ENCODE measurements around the gene MMP19. TPM values are rescaled to one million over a fixed set of nuclear protein-coding genes. Genes with fewer than 3 reads are reported as not detected.

The MMP19 gene
- total and polyA plus RNA-seq, 7 donors, result 0.66 to 4.1 (median 1.5) TPM

GRCh38 chr12:55788546-55788945 lies 54.2 kb downstream of the MMP19 start:
- Histone ChIP-seq H3K27ac (no peak overlapping the region), H3K27me3 (ENCODE audit: insufficient read depth in 3 of 3, low read length in 2 of 3) (no peaks in the 10 kb centered on the region), H3K4me1 (no peaks in the 10 kb centered on the region), H3K9me3 (no peaks in the 10 kb centered on the region), H3K36me3 (ENCODE audit: insufficient read depth in 1 of 2, low read depth in 1 of 2) (peaks cover 19 to 100% of the 10 kb centered on the region in 2 donors), H3K4me3 (no peak overlapping the region)
- intact Hi-C loops (cut with DNase I), result no loop called here
- ATAC-seq (no peak), DNase-seq (no peak)
- WGBS, 3 donors, result 90 to 93% (median 92%) methylated on average over 7 of the region's 7 CpGs
- no peak for TF ChIP-seq CTCF (IDR thresholded peaks at IDR 0.05)

Other genes starting within 250 kb of the MMP19 start
- gene OR10P1, start 206.0 kb downstream of the MMP19 start, total RNA-seq, result not detected
- not detected for gene OR10P1, start 206.0 kb downstream of the MMP19 start, polyA plus RNA-seq
- gene ITGA7, start 135.0 kb downstream of the MMP19 start, total RNA-seq, result 100 to 1,000 TPM; 297 to 433 (median 350) TPM
- gene ITGA7, start 135.0 kb downstream of the MMP19 start, polyA plus RNA-seq, result 100 to 1,000 TPM in 2 of 3 donors, 10 to 100 TPM in 1; 51.8 to 254 (median 152) TPM
- gene BLOC1S1, start 126.9 kb downstream of the MMP19 start, total RNA-seq, result 100 to 1,000 TPM; 127 to 193 (median 165) TPM
- gene BLOC1S1, start 126.9 kb downstream of the MMP19 start, polyA plus RNA-seq, result 100 to 1,000 TPM; 185 to 260 (median 228) TPM
- 10 to 100 TPM; 11.4 to 25.4 (median 16.0) TPM for gene RDH5, start 122.5 kb downstream of the MMP19 start, total RNA-seq
- 10 to 100 TPM in 2 of 3 donors, 1 to 10 TPM in 1; 7.0 to 14.0 (median 11.9) TPM for gene RDH5, start 122.5 kb downstream of the MMP19 start, polyA plus RNA-seq
- 1,000 to 10,000 TPM in 2 of 4 donors, 100 to 1,000 TPM in 2; 592 to 1,401 (median 983) TPM for gene CD63, start 113.9 kb downstream of the MMP19 start, total RNA-seq
- gene CD63, start 113.9 kb downstream of the MMP19 start, polyA plus RNA-seq, result 1,000 to 10,000 TPM; 1,147 to 2,407 (median 1,257) TPM
- 1 to 10 TPM in 3 of 4 donors, under 1 TPM in 1; 0.88 to 4.8 (median 1.4) TPM for gene GDF11, start 99.8 kb downstream of the MMP19 start, total RNA-seq
- gene GDF11, start 99.8 kb downstream of the MMP19 start, polyA plus RNA-seq, result 1 to 10 TPM in 2 of 3 donors, under 1 TPM in 1; 0.34 to 3.7 (median 2.3) TPM
- 10 to 100 TPM; 38.3 to 52.6 (median 43.0) TPM for gene SARNP, start 25.2 kb downstream of the MMP19 start, total RNA-seq
- 10 to 100 TPM; 72.6 to 98.0 (median 81.5) TPM for gene SARNP, start 25.2 kb downstream of the MMP19 start, polyA plus RNA-seq
- 10 to 100 TPM; 12.6 to 27.2 (median 15.0) TPM for gene ORMDL2, start 24.9 kb downstream of the MMP19 start, total RNA-seq
- 10 to 100 TPM; 21.6 to 68.2 (median 24.3) TPM for gene ORMDL2, start 24.9 kb downstream of the MMP19 start, polyA plus RNA-seq
- gene DNAJC14, start 13.3 kb downstream of the MMP19 start, total RNA-seq, result 10 to 100 TPM; 10.8 to 15.5 (median 12.6) TPM
- 10 to 100 TPM; 10.5 to 23.8 (median 20.1) TPM for gene DNAJC14, start 13.3 kb downstream of the MMP19 start, polyA plus RNA-seq
- 10 to 100 TPM; 14.6 to 20.6 (median 18.0) TPM for gene PYM1, start 85.0 kb upstream of the MMP19 start, total RNA-seq
- gene PYM1, start 85.0 kb upstream of the MMP19 start, polyA plus RNA-seq, result 10 to 100 TPM; 19.0 to 39.8 (median 26.1) TPM
- gene DGKA, start 88.2 kb upstream of the MMP19 start, total RNA-seq, result 1 to 10 TPM; 4.3 to 5.4 (median 4.9) TPM
- 1 to 10 TPM; 2.0 to 2.6 (median 2.0) TPM for gene DGKA, start 88.2 kb upstream of the MMP19 start, polyA plus RNA-seq
- gene PMEL, start 123.1 kb upstream of the MMP19 start, total RNA-seq, result under 1 TPM in 1 of 4 donors, not detected in 3; 0.37 TPM
- under 1 TPM; 0.14 to 0.23 (median 0.20) TPM for gene PMEL, start 123.1 kb upstream of the MMP19 start, polyA plus RNA-seq
- 10 to 100 TPM in 1 of 4 donors, 1 to 10 TPM in 3; 6.3 to 12.0 (median 7.9) TPM for gene CDK2, start 123.9 kb upstream of the MMP19 start, total RNA-seq
- 10 to 100 TPM in 2 of 3 donors, 1 to 10 TPM in 1; 5.1 to 13.9 (median 10.2) TPM for gene CDK2, start 123.9 kb upstream of the MMP19 start, polyA plus RNA-seq
- gene RAB5B, start 131.1 kb upstream of the MMP19 start, total RNA-seq, result 100 to 1,000 TPM in 2 of 4 donors, 10 to 100 TPM in 2; 92.8 to 107 (median 103) TPM
- 10 to 100 TPM; 36.8 to 83.6 (median 52.1) TPM for gene RAB5B, start 131.1 kb upstream of the MMP19 start, polyA plus RNA-seq
- gene SUOX, start 154.3 kb upstream of the MMP19 start, total RNA-seq, result 10 to 100 TPM; 12.1 to 24.6 (median 15.6) TPM
- 10 to 100 TPM; 13.8 to 25.5 (median 15.5) TPM for gene SUOX, start 154.3 kb upstream of the MMP19 start, polyA plus RNA-seq
- gene IKZF4, start 178.1 kb upstream of the MMP19 start, total RNA-seq, result 1 to 10 TPM; 5.9 to 8.2 (median 8.1) TPM
- gene IKZF4, start 178.1 kb upstream of the MMP19 start, polyA plus RNA-seq, result 1 to 10 TPM; 1.6 to 5.2 (median 2.3) TPM
- 10 to 100 TPM; 16.6 to 49.8 (median 23.6) TPM for gene RPS26, start 199.0 kb upstream of the MMP19 start, total RNA-seq
- gene RPS26, start 199.0 kb upstream of the MMP19 start, polyA plus RNA-seq, result 1,000 to 10,000 TPM in 1 of 3 donors, 100 to 1,000 TPM in 2; 712 to 1,360 (median 853) TPM
- 1 to 10 TPM in 2 of 4 donors, under 1 TPM in 2; 0.71 to 3.9 (median 1.3) TPM for gene ERBB3, start 237.2 kb upstream of the MMP19 start, total RNA-seq
- under 1 TPM; 0.13 to 0.26 (median 0.26) TPM for gene ERBB3, start 237.2 kb upstream of the MMP19 start, polyA plus RNA-seq

Measured in psoas muscle (tissue), 8 donors.